HG02884 (cell line): ENCODE data around the gene NTF4.
"Not testable (repeated sequence)": the region's sequence is repeated elsewhere in the genome, so short reads cannot be mapped to it uniquely, and the experiment has no call there.

Source experiments
- ATAC-seq: cut with Tn5 transposase; IDR thresholded peaks from one replicate; pipeline ENCODE4 v1.9.1; 2021; ENCODE audit warnings: mild to moderate bottlenecking, moderate library complexity; ENCODE audit not compliant: unreplicated experiment

Gene NTF4

DNA sequence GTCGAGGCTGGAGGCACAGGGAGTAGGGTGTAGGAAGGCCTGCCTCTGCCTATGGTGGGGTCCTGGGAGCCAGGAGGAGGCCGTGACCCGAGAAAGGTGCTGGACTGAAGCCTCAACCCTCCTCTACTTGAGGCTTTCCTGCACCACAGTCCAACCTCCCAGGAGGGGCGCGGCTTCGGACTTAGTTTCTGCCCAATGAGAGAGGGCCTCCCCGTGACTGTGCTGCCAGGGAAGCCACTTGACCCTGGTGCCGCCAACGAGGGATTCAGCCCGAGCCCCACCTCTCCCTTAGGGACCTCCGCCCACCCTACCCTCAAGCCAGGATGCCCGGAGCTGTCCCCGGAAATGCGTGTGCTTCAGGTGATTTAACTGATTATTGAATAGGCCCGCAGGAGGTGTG is 40.4 kb downstream of the NTF4 start, which contains the start of gene CGB3:
Gene CGB3, minus strand, starts transcription at position 101 of the 400 bp plus-strand sequence. CDS start 362 bp downstream, outside the sequence.
- not testable (repeated sequence) for ATAC-seq

GRCh38 chr19:49022116-49022515 is 42.5 kb downstream of the NTF4 start:
- no peak for ATAC-seq

- no peak for ATAC-seq
Measured at GRCh38 chr19:49020931-49021895, 43.4 kb downstream of the NTF4 start.

DNA sequence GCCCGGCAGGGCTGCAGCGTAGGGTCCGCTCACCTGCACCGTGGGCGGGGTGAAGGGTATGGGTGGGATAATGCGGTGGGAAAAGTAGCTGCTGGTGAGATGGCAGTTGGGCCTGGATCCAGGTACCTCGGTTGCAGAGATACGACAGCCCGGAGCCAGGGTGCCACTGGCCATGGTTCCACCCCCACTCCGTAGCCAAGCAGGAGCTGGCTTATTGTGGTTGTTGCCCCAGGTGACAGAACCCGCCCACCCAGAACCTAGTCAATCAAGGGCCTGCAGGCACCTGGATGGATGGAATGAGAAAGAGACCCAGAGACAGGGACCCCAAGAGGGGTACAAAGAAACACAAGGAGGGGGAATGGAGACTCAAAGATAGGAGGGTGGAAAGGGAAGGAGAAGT is 44.3 kb downstream of the NTF4 start:
- no peak for ATAC-seq

DNA sequence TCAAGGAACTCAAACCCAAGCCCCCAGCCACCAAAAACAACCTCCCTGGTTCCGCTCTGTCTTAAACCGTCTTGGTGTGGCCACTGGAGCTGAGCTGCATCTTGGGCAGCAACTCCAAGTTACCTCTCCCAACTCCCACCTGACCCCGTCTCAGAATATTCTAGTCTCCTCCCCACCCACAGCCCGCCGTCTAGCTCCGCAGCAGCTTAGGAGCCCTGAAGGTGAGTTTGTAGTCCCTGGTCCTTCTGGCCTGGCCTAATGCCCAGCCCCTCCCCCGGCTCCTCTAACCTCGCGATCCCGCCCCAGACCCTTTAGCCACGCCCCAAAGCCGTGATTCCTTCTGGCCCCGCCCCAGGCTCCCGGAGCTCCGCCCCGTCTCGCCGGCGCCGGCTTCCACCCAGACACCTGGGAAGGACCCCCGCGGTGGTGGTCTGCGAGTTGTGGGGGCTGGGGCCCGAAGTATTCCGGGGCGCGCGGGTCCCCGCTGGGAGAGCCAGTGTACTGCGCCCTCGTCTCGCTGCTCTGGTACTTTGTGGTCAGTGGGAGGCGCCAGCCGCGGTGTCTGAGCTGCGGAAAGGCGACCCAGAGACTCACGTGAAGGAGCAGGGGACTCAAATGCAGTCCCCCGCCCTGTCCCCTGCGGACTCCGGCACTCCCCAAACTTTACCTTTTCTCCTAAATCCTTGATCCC is 45.2 kb downstream of the NTF4 start:
- no peak for ATAC-seq

GRCh38 chr19:49018388-49019241 is 46.0 kb downstream of the NTF4 start:
- ATAC-seq: not testable (repeated sequence)

DNA sequence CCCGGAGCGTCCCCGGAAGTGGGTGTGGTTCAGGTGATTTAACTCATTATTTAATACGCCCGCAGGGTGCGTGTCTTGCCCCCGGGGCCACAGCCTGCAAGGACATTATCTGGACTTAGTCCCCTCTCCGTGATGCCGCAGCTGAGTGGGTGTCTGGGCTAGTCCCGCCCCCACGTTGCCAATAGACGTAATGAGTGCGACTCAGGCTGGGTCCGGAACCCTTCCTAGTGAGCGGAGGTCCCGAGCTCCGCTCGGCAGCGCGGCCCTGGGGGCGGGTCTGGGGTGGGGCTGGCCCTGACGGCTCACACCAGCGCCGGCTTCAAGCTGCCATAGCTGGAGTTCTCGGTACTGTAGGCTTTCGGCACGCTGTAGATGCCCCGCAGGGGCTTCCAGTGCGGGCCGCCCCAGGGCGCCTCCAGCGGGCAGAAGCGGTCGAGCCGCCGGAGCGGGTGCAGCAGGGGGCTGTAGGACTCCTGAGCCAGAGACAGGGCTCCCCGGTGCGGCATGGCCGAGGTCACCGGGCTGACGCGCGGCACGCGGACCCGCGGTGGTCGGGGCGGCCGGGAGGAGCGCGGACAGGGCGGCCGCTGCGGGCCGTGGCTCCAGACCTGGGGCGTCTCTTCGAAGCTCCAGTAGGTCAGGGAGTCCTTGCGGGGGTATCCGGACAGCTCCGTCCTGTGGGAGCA is 46.8 kb downstream of the NTF4 start:
- ATAC-seq: no peak

- ATAC-seq: no peak
Measured at GRCh38 chr19:49017041-49017665, 47.5 kb downstream of the NTF4 start, which contains the start of gene LHB. TSS of gene LHB (minus strand) at chr19:49017091. CDS start at chr19:49017081, 10 bp downstream.

- no peak for ATAC-seq
Measured at GRCh38 chr19:49016067-49016839, 48.4 kb downstream of the NTF4 start.

- ATAC-seq: no peak
Measured at GRCh38 chr19:49014870-49015255, 49.8 kb downstream of the NTF4 start.

- no peak for ATAC-seq
Measured at GRCh38 chr19:49014123-49014869, 50.3 kb downstream of the NTF4 start.

DNA sequence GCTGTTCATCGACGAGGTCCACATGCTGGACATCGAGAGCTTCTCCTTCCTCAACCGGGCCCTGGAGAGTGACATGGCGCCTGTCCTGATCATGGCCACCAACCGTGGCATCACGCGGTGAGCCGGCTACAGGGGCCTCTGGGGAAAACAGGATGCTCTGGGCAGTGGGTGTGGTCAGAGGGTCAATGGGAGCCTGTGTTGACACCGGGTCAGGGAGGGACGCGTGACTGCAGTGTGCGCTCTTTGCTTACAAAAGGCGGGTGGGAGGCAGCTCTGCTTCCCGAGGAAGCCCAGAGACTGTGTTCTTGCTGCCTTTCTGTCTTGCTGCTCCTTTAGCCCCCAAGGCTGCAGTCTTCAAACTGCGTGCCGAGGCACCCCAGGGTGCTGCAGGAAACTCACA is 53.4 kb downstream of the NTF4 start:
- ATAC-seq: no peak
